ENCODE results near the gene CADM1. TPM values are rescaled to one million over a fixed set of nuclear protein-coding genes. Genes with fewer than 3 reads are reported as not detected.

The CADM1 gene
- total RNA-seq, 2 donors from 2014 or later: 1.4 to 6.1 TPM

GRCh38 chr11:115153731-115154354, 350.4 kb downstream of the CADM1 start:
- Histone ChIP-seq H3K9me3 (no peaks in the 10 kb centered on the region), H3K36me3 (no peaks in the 10 kb centered on the region), H3K27ac (no peak overlapping the region), H3K4me1 (ENCODE audit: control insufficient read depth in 1 of 2, low read depth in 2 of 2) (no peaks in the 10 kb centered on the region), H3K4me3 (no peak overlapping the region), H3K27me3 (replicated peaks; ENCODE audit: insufficient read depth) (no peaks in the 10 kb centered on the region)
- TF ChIP-seq CTCF (IDR thresholded peaks at IDR 0.05): no peak
- DNase-seq (ENCODE audit: low spot score): no peak
- ATAC-seq (ENCODE audit: insufficient number of reproducible peaks, low FRiP score, low read depth): no peak

- Histone ChIP-seq H3K27me3 (replicated peaks; ENCODE audit: insufficient read depth) (no peaks in the 10 kb centered on the region), H3K36me3 (no peaks in the 10 kb centered on the region), H3K4me1 (ENCODE audit: control insufficient read depth in 1 of 2, low read depth in 2 of 2) (no peaks in the 10 kb centered on the region), H3K4me3 (no peak overlapping the region), H3K27ac (no peak overlapping the region), H3K9me3 (no peaks in the 10 kb centered on the region)
- ATAC-seq (ENCODE audit: insufficient number of reproducible peaks, low FRiP score, low read depth): no peak
- DNase-seq (ENCODE audit: low spot score): no peak
- TF ChIP-seq CTCF (IDR thresholded peaks at IDR 0.05): no peak
These were observed 351.1 kb downstream of the CADM1 start for GRCh38 chr11:115153135-115153534.

GRCh38 chr11:115151010-115151409, 353.2 kb downstream of the CADM1 start:
- no peaks in the 10 kb centered on the region for H3K27me3 ChIP-seq (replicated peaks; ENCODE audit: insufficient read depth)
- ATAC-seq (ENCODE audit: insufficient number of reproducible peaks, low FRiP score, low read depth) (no peak), DNase-seq (ENCODE audit: low spot score) (no peak)
- no peaks in the 10 kb centered on the region for H3K4me1 ChIP-seq (ENCODE audit: control insufficient read depth in 1 of 2, low read depth in 2 of 2)
- H3K4me3 ChIP-seq: no peak overlapping the region
- TF ChIP-seq CTCF (IDR thresholded peaks at IDR 0.05): no peak
- no peaks in the 10 kb centered on the region for H3K36me3 ChIP-seq
- no peak overlapping the region for H3K27ac ChIP-seq
- H3K9me3 ChIP-seq: no peaks in the 10 kb centered on the region

GRCh38 chr11:115148691-115149090, 355.5 kb downstream of the CADM1 start:
- DNase-seq (ENCODE audit: low spot score): no peak

GRCh38 chr11:115148101-115148500, 356.1 kb downstream of the CADM1 start:
- Histone ChIP-seq H3K27ac (no peak overlapping the region), H3K36me3 (no peaks in the 10 kb centered on the region), H3K9me3 (no peaks in the 10 kb centered on the region), H3K27me3 (replicated peaks; ENCODE audit: insufficient read depth) (no peaks in the 10 kb centered on the region), H3K4me1 (ENCODE audit: control insufficient read depth in 1 of 2, low read depth in 2 of 2) (no peaks in the 10 kb centered on the region), H3K4me3 (no peak overlapping the region)
- TF ChIP-seq CTCF (IDR thresholded peaks at IDR 0.05): no peak
- DNase-seq (ENCODE audit: low spot score) (no peak), ATAC-seq (ENCODE audit: insufficient number of reproducible peaks, low FRiP score, low read depth) (no peak)

More at GRCh38 chr11:115148691-115149090, 355.5 kb downstream of the CADM1 start:
- no peaks in the 10 kb centered on the region for H3K9me3 ChIP-seq
- no peaks in the 10 kb centered on the region for H3K27me3 ChIP-seq (replicated peaks; ENCODE audit: insufficient read depth)
- no peak for ATAC-seq (ENCODE audit: insufficient number of reproducible peaks, low FRiP score, low read depth)
- no peaks in the 10 kb centered on the region for H3K36me3 ChIP-seq
- no peaks in the 10 kb centered on the region for H3K4me1 ChIP-seq (ENCODE audit: control insufficient read depth in 1 of 2, low read depth in 2 of 2)
- TF ChIP-seq CTCF (IDR thresholded peaks at IDR 0.05): no peak
- no peak overlapping the region for H3K27ac ChIP-seq
- no peak overlapping the region for H3K4me3 ChIP-seq
